ENCODE results near the gene PTPRD. TPM values are rescaled to one million over a fixed set of nuclear protein-coding genes. Genes with fewer than 3 reads are reported as not detected.

Gene PTPRD
- total RNA-seq, 1 experiment from 2014 or later: 69.6 TPM

GRCh38 chr9:8649160-8649559 lies 1963.6 kb downstream of the PTPRD start (continued):
- TF ChIP-seq AFF4 (CRISPR knock-in tag; IDR thresholded peaks at IDR 0.05; ENCODE audit: borderline replicate concordance) (no peak), NR2C2 (CRISPR knock-in tag; IDR thresholded peaks at IDR 0.05) (no peak)

DNA sequence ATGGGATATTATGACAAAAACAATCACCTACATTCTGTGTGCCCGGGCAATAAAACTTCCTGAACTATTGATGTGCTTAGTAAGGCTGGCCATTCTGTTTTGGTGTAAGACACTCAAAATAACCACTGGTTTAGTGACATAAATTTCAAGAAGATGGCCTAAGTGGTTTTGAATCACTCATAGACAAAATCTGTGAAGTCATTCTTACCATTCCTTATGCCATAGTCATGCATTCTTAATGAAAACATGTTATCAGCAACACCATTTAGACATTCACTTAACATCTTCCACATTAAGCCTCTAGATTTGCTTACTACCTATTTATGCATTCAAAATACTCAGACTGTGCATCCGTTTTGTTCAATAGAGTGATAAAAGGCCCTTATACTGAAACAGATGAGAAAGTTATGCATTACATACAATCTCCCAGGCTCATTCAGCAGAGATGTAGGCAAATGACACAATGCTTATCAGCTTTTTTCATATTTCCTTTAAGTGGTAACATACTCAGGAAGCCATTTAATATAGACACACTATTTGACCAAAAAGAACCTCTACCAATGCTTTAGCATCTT lies 1964.4 kb downstream of the PTPRD start:
- Mint-ChIP-seq H3K27ac (no peak overlapping the region), H3K4me3 (no peak overlapping the region), H3K4me1 (peaks cover 21% of the 10 kb centered on the region), H3K27me3 (ENCODE audit: low read depth) (no peaks in the 10 kb centered on the region), H3K36me3 (no peaks in the 10 kb centered on the region), H3K9me3 (no peaks in the 10 kb centered on the region)
- POLR2A ChIA-PET: no interaction called here
- ATAC-seq: no peak
- TF ChIP-seq MYBL2 (CRISPR knock-in tag; IDR thresholded peaks at IDR 0.05) (no peak), ZNF512 (CRISPR knock-in tag; IDR thresholded peaks at IDR 0.05; ENCODE audit: borderline replicate concordance) (no peak), EMX1 (CRISPR knock-in tag; IDR thresholded peaks at IDR 0.05) (no peak), RORB (CRISPR knock-in tag; IDR thresholded peaks at IDR 0.05) (no peak), HMGXB4 (CRISPR knock-in tag; IDR thresholded peaks at IDR 0.05) (no peak), AR (CRISPR knock-in tag; IDR thresholded peaks at IDR 0.05) (no peak), ZNF219 (CRISPR knock-in tag; IDR thresholded peaks at IDR 0.05; ENCODE audit: borderline replicate concordance) (no peak)
- TF ChIP-seq, protein P1, sequence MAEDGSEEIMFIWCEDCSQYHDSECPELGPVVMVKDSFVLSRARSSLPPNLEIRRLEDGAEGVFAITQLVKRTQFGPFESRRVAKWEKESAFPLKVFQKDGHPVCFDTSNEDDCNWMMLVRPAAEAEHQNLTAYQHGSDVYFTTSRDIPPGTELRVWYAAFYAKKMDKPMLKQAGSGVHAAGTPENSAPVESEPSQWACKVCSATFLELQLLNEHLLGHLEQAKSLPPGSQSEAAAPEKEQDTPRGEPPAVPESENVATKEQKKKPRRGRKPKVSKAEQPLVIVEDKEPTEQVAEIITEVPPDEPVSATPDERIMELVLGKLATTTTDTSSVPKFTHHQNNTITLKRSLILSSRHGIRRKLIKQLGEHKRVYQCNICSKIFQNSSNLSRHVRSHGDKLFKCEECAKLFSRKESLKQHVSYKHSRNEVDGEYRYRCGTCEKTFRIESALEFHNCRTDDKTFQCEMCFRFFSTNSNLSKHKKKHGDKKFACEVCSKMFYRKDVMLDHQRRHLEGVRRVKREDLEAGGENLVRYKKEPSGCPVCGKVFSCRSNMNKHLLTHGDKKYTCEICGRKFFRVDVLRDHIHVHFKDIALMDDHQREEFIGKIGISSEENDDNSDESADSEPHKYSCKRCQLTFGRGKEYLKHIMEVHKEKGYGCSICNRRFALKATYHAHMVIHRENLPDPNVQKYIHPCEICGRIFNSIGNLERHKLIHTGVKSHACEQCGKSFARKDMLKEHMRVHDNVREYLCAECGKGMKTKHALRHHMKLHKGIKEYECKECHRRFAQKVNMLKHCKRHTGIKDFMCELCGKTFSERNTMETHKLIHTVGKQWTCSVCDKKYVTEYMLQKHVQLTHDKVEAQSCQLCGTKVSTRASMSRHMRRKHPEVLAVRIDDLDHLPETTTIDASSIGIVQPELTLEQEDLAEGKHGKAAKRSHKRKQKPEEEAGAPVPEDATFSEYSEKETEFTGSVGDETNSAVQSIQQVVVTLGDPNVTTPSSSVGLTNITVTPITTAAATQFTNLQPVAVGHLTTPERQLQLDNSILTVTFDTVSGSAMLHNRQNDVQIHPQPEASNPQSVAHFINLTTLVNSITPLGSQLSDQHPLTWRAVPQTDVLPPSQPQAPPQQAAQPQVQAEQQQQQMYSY (CRISPR knock-in tag; IDR thresholded peaks at IDR 0.05): no peak
- CTCF ChIA-PET: no interaction called here
- no peak for DNase-seq (ENCODE audit: low spot score)
